HG03442 (cell line): ENCODE data around the gene RALGDS.
"Not testable (repeated sequence)": the region's sequence is repeated elsewhere in the genome, so short reads cannot be mapped to it uniquely, and the experiment has no call there.

Experiments
- ATAC-seq: cut with Tn5 transposase; IDR thresholded peaks from one replicate; pipeline ENCODE4 v1.9.1; 2021; ENCODE audit warnings: mild to moderate bottlenecking, moderate library complexity; ENCODE audit not compliant: unreplicated experiment

Gene RALGDS

DNA sequence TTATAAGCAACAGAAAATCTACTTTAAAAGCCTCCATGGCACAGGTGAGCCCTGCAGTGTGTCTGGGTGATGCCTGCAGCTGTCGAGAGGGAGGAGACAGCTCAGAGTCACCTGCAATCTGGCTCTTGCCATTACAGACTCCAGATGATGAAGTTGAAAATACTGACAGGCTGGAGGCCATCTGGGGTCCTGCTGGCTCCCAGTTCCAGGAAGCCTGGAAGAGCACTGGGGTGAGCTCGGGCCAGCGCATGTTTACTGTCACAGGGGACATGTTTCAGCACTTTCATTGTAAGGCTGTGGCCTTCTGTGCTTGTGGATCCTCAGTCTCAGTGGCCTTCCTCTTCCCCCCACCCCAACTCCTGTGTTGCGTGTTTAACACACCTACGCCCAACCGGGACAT lies 30.9 kb downstream of the RALGDS start:
- ATAC-seq: no peak

DNA sequence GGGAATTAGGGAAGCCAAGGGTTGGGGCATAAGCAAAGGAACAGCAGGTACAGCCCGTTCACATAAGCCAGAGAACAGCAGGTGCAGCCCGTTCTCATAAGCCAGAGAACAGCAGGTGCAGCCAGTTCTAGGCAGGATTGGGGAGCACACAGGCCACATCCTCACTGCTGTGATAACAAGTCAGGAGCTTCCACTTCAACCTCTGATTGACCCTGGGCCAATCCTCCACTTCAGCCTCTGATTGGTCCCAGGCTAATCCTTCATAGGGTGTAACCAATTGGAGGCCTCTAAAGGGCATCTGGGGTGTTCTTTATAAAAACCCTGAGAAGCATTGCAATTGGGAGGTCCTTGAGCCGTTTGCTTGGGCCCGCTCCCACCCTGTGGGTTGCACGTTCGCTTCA lies 31.8 kb downstream of the RALGDS start:
- ATAC-seq: no peak

DNA sequence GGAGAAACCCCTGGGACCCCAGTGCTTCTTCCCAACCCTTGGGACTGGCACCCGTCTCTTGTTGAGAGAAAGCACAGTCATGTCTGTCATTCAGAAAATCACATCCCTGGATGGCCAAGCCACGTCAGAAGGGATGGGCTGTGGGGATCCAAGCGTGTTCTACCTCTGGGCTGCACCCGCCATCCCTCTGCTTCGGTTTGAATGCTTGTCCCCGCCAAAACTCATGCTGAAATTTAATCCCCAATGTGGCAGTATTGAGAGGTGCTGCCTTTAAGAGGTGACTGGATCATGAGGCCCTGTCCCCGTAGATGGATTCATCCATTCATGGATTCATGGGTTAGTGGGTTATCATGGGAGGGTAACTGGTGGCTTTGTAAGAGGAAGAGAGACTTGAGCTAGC lies 32.3 kb downstream of the RALGDS start:
- ATAC-seq: no peak

DNA sequence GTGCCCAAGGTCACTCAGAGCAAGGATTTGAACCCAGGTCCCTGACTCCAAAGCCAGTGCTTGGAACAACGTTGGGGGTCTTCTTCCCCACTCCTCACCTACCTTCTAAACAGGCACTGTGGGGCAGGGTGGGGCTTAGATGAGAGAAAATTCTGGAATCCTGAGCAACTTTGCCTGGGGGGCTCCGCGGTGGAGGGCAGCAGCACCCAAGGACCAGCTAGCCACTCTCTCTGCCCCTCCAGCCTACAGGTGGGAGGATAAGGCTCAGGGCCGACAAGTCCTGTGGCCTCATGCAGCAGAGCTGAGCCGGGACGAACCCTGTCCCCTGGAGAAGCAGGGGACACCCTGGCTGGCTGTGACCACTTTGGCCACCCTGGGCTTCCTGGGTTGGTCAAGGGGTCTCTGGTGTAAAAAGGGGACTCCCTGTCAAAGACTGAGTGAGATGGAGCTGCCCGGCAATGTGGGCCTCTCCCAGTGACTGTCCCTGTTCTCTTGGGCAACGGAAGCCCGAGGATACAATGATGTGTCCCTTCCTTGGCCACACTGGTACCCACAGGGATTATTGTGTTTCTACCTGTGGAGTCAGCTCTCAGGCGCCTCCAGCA lies 32.8 kb downstream of the RALGDS start:
- ATAC-seq: no peak

DNA sequence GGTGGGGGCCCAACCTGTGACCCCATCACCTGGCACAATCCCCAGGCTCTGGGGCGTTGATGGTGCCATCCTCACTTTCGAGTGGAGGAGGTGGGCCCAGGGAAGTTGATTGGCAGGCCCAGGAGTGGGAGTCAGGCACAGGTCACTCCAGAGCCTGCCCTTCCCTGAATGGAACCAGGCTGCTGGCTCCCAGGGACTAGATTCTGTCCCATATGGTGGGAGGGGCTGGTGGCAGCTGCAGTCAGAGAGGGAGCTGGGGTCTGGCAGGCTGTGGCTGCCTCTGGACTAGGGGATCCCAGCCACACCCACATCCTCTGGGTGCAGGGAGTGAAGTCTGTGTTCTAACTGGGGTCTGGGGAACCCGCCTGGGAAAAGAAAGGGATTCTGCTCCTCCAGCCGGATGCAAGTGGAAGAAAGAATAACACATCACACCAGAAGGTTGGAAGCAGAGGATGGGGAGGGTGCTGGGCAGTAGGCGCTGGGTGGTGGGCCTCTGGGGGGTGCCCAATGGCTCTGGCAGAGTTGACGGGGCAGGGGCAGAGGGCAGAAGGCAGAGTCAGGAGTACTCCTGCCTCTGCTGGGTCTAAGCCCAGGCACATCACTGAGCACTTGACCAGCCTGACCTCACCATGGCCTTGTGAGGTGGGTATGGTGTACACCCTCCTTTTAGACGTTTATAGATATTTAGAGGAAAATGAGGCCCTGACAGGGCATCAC lies 33.5 kb downstream of the RALGDS start:
- no peak for ATAC-seq

DNA sequence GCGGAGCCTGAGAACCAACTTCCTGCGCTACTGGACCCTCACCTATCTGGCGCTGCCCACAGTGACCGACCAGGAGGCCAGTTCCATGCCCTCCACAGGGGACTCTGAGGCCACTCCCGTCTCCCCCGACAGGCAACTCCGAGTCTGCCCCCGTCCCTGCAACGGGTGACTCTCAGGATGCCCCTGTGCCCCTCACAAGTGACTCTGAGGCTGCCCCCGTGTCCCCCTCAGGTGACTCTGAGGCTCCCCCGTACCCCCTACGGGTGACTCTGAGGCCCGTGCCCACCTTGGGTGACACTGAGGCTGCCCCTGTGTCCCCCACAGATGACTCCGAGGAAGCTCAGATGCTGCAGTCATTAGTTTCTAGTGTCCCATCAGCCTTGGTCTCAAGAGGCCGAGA lies 34.1 kb downstream of the RALGDS start:
- ATAC-seq: no peak

DNA sequence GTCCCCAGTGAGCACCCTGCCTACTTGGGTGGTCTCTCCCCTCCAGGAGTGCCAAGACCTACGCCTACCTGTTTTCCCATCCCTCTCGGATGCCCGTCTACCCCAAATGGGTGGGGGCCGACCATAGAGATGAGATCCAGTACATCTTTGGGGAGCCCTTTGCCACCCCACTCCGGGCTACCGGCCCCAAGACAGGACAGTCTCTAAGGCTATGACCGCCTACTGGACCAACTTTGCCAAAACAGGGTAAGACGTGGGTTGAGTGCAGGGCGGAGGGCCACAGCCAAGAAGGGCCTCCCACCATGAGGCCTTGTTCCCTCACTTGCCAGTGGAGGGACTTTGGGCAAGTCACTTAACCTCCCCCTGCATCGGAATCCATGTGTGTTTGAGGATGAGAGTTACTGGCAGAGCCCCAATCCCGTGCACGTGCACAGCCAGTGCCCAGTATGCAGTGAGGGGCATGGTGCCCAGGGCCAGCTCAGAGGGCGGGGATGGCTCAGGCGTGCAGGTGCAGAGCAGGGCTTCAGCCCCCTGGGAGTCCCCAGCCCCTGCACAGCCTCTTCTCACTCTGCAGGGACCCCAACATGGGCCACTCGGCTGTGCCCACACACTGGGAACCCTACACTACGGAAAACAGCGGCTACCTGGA lies 34.7 kb downstream of the RALGDS start:
- ATAC-seq: not testable (repeated sequence)

DNA sequence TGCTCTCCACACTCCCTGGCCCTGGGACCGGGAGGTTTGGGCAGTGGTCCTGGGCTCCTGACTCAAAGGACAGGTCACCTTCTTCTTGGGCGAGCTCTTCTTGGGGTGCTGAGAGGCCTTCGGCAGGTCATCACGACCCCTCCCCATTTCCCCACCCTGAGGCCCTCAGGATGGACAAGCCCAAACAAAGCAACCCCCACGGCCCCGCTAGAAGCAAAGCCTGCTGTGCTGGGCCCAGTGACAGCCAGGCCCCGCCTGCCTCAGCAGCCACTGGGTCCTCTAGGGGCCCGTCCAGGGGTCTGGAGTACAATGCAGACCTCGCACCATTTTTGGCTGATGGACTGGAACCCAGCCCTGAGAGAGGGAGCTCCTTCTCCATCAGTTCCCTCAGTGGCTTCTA lies 37.4 kb downstream of the RALGDS start:
- ATAC-seq: not testable (repeated sequence)

DNA sequence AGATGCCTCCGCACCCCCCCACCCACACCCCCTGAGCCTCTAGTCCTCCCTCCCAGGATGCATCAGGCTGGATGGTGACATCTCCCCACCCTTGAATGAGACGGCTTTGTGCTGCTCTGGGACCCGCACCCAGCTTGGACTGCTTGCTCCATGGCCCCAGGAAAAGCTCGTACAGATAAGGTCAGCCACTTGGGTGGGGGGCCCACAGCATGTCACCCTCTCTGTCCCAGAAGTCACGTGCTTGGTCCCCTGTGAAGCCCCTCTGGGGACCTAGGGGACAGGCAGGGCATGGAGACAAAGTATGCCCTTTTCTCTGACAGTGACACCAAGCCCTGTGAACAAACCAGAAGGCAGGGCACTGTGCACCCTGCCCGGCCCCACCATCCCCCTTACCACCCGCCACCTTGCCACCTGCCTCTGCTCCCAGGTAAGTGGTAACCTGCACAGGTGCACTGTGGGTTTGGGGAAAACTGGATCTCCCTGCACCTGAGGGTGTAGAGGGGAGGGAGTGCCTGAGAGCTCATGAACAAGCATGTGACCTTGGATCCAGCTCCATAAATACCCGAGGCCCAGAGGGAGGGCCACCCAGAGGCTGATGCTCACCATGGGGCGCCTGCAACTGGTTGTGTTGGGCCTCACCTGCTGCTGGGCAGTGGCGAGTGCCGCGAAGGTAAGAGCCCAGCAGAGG lies 38.9 kb downstream of the RALGDS start:
- ATAC-seq: not testable (repeated sequence)

DNA sequence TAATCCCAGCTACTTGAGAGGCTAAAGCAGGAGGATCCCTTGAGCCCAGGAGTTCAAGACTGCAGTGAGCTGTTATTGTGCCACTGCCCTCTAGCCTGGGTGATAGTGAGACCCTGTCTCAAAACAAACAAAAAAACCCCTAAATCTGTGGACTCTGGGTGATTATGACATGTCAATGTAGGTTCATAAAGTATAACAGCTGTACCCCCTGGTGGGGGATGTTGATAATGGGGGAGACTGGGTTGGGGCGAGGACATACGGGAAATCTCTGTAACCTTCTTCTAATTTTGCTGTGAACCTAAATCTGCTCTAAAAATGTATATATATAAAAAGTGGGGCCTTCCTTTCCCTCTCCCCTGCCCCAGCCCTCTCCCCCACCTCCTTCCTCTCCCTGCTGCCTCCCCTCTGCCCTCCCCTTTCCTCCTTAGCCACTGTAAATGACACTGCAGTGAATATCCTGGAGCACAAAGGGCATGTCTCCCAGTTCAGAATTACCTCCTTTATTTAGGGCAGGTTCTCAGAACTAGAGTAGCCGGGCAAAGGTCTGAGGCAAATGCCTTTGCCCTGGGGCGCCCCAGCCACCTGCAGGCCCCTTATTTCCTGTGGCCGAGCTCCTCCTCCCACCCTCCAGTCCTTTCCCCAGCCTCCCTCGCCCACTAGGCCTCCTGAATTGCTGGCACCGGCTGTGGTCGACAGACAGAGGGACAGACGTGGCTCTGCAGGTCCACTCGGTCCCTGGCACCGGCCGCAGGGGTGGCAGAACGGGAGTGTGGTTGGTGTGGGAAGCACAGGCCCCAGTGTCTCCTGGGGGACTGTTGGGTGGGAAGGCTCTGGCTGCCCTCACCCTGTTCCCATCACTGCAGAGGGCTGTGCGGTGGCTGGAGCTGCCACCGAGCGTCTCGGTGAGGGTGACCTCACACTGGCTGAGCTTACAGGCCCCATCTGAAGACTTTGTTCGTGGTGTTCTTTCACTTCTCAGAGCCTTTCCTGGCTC lies 40.0 kb downstream of the RALGDS start:
- not testable (repeated sequence) for ATAC-seq

DNA sequence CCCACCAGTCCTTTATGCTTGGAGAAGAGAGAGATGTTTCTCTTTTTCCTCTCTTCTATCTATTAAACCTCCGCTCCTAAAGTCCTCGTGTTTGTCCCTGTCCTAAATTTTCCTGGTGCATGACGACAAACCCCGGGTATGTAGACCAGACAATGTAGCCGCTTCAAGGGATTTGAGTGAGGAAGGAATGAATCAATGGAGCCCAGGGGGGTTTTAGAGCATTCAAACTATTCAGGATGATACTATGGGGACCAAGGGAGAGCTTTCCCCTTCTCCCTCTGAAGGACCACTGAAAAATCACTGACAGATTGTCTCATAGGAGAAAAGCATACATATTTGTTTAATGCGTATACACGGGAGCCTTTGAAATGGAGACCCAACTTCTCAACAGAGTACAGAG lies 40.9 kb downstream of the RALGDS start:
- no peak for ATAC-seq

DNA sequence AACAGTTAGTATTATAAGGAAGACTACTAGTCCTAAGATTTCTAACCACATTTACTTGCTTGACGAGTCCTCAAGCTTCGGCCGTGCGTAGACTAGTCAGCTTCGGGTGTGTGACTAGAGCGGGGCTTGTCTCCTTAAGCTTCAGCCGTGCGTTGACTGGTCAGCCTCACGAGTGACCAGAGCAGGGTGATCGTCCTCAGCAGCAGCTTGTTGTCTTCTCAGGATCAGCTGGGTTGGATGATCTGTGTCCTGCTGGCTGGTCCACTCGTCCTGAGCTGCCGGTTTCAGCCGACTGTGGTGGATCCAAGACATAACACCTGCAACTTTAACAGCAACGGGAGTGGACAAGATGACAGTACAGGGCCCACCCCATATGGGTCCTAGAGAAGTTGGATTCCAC lies 42.6 kb downstream of the RALGDS start:
- ATAC-seq: no peak

DNA sequence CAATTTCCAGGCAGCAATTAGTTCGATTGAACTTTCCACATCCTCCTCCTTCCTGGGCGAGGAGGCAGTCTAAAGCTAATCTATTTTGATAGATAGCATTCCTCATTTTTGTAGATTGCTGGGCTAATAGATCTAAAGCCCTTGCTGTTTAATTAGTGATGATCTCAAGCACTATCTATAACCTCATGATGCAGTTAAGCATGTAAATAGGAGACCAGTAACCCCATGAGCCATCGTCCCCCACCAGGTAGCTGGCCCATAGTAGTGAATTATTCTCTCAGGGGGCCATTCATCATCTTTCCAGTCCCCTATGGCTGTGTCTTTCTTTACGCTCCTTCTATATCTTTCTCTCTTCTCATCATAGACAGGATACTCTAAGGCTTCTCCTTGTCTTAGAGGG lies 44.3 kb downstream of the RALGDS start:
- ATAC-seq: no peak

DNA sequence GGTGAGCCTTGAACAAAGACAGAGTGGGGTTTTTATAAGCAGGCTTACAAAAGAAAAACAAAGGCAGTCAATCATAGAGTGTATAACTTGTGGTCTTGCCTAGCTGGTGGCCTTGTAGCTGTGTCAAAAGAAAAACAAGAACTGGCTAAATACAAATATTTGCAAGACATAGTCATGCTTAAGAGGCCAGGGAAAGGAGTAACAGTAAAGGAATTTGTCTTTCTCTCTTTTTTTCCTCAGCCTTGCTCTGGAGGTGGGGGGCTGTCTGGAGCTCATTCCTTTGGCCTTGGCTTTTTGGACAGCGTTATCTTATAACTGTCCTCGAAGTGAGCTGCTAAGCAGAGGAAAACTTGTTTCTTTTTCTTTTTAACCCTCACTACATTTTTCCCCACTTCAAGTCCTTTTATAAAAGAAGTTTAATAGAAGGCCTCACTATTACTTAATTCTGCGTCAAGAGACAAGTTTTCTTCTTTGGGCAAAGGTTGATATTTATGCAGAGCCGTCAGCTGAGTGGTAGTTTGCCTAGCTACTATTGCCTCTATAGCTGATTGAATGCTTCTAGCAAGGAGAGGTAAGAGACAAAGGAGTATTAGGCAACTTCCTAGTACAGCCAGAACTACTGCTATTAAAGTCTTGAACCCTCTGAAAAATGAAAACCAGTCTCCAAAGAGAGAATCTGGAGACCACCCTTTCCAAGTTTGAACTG lies 45.0 kb downstream of the RALGDS start:
- no peak for ATAC-seq

DNA sequence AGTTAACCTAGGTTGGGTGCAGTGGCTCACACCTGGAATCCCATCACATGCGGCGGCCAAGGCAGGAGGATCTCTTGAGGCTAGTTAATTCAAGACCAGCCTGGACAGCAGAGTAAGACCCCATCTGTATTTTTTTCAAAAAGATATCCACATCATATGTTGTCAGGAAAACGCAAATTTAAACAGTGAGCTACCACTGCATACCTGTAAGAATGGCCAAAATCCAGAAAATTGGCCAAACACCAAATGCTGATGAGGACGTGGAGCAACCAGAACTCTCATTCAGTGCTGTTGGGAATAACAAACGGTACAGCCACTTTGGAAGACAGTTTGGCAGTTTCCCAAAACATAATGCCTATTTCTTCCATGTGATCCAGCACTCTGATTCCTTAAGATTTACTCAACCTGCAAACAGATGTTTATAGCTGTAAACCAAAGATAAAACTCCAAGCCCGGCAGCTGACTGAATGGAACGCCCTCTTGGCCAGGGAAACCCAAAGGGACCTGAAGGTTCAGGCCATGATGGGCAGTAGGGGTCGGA lies 46.9 kb downstream of the RALGDS start:
- no peak for ATAC-seq

DNA sequence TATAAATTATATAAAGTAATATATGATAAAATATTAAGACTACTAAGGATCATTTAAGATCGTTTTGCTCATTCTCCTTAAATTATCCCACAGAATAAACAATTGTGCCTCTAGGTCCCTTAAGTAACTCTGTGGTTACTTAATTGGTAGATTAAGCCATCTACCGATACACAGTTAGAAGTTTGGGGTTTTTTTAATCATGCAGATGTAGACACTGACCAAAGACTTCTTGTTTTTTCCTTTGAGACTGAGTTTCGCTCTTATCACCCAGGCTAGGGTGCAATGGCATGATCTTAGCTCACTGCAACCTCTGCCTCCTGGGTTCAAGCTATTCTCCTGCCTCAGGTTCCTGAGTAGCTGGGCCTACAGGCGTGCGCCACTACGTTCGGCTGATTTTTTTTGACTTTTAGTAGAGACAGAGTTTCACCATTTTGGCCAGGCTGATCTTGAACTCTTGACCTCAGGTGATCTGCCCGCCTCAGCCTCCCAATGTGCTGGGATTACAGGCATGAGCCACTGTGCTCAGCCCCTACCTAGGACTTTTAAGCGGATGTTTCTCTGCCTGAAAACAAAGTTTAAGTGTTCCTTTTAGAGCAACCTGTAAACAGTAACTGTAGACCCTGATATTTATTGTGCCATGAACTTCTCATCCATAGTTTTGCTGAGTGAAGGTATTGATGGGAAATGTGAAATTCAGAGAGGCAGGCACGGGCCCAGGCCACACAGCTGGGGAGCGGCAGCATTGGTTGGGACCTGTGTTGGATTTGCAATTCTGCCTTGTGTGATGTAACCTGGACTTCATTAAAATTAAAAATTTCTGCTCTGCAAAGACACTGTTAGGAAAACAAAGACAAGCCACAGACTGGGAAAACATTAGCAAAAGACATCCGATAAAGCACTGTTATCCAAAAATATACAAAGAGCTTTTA lies 47.7 kb downstream of the RALGDS start:
- no peak for ATAC-seq

DNA sequence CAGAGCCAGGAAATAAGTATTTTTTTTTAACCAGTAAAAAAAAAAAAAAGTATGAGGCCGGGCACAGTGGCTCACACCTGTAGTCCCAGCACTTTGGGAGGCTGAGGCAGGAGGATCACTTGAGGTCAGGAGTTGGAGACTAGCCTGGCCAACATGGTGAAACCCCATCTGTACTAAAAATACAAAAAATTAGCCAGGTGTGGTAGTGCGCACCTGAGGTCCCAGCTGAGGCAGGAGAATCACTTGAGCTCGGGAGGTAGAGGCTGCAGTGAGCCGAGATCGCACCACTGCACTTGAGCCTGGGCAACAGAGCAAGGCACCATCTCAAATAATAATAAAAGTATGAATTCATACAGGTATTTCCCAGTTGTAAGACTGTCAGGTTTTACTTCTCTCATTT lies 48.8 kb downstream of the RALGDS start:
- not testable (repeated sequence) for ATAC-seq

DNA sequence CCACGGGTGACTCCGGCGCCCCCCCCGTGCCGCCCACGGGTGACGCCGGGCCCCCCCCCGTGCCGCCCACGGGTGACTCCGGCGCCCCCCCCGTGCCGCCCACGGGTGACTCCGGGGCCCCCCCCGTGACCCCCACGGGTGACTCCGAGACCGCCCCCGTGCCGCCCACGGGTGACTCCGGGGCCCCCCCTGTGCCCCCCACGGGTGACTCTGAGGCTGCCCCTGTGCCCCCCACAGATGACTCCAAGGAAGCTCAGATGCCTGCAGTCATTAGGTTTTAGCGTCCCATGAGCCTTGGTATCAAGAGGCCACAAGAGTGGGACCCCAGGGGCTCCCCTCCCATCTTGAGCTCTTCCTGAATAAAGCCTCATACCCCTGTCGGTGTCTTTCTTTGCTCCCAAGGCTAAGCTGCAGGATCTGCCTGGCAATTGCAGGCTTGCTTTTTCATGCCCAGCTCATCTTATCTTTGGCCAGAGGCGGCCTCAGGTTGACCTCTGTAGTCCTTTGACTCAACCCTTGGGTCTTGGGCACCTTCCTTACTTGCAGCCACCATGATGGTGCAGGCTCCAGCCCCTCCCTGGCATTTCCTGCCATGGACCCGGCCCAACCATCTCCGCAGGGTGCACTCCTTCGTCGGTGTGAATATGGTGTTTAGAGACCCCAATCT lies 49.4 kb downstream of the RALGDS start:
- ATAC-seq: no peak
